Activated T-cell treated with anti-CD3 and anti-CD28 coated beads, Interleukin-2, amount 50 U/mL, for 24 hours (primary cell): ENCODE data around the gene CGB8.
"Not testable (repeated sequence)": the region's sequence is repeated elsewhere in the genome, so short reads cannot be mapped to it uniquely, and the experiment has no call there.

Experiments used
- DNase-seq: peaks from one replicate; pipeline ENCODE4 v3.0.0-alpha.2; 2020
- H3K27ac Mint-ChIP-seq: 2 replicates; pipeline ENCODE4 v1.8.0; 2020; ENCODE audit warnings: mild to moderate bottlenecking, mixed read lengths
- H3K27me3 Mint-ChIP-seq: 2 replicates; pipeline ENCODE4 v1.8.0; 2020; ENCODE audit warnings: mixed read lengths
- H3K36me3 Mint-ChIP-seq: 2 replicates; pipeline ENCODE4 v1.8.0; 2020; ENCODE audit warnings: low read depth, mixed read lengths
- H3K4me1 Mint-ChIP-seq: 2 replicates; pipeline ENCODE4 v1.8.0; 2020; ENCODE audit warnings: low read depth, mixed read lengths
- H3K4me3 Mint-ChIP-seq: 2 replicates; pipeline ENCODE4 v1.8.0; 2020; ENCODE audit warnings: mild to moderate bottlenecking, moderate library complexity, mixed read lengths
- H3K9me3 Mint-ChIP-seq: 2 replicates; pipeline ENCODE4 v1.8.0; 2020; ENCODE audit warnings: mixed read lengths

The CGB8 gene

GRCh38 chr19:49028686-49029085 lies 20.2 kb downstream of the CGB8 start:
- DNase-seq, H3K27me3 Mint-ChIP-seq, H3K36me3 Mint-ChIP-seq, H3K27ac Mint-ChIP-seq, H3K4me3 Mint-ChIP-seq, H3K9me3 Mint-ChIP-seq, H3K4me1 Mint-ChIP-seq: not testable (repeated sequence)

GRCh38 chr19:49025599-49025998 lies 23.3 kb downstream of the CGB8 start:
- H3K27me3 Mint-ChIP-seq, H3K27ac Mint-ChIP-seq, DNase-seq, H3K9me3 Mint-ChIP-seq, H3K36me3 Mint-ChIP-seq, H3K4me3 Mint-ChIP-seq: not testable (repeated sequence)
- H3K4me1 Mint-ChIP-seq = peaks cover 14% of the 10 kb centered on the region

- not testable (repeated sequence) for H3K27ac Mint-ChIP-seq, H3K36me3 Mint-ChIP-seq, H3K9me3 Mint-ChIP-seq, H3K4me3 Mint-ChIP-seq, DNase-seq, H3K27me3 Mint-ChIP-seq
- peaks cover 14% of the 10 kb centered on the region for H3K4me1 Mint-ChIP-seq
Observed at GRCh38 chr19:49025088-49025487, 23.8 kb downstream of the CGB8 start.

DNA sequence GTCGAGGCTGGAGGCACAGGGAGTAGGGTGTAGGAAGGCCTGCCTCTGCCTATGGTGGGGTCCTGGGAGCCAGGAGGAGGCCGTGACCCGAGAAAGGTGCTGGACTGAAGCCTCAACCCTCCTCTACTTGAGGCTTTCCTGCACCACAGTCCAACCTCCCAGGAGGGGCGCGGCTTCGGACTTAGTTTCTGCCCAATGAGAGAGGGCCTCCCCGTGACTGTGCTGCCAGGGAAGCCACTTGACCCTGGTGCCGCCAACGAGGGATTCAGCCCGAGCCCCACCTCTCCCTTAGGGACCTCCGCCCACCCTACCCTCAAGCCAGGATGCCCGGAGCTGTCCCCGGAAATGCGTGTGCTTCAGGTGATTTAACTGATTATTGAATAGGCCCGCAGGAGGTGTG lies 24.7 kb downstream of the CGB8 start, which contains the start of gene CGB3:
TSS of gene CGB3 (minus strand) at position 101 of the 400 bp plus-strand sequence. CDS start 362 bp downstream, outside the sequence.
- DNase-seq = not testable (repeated sequence)

GRCh38 chr19:49022116-49022515 lies 26.8 kb downstream of the CGB8 start:
- peaks cover 34% of the 10 kb centered on the region for H3K4me1 Mint-ChIP-seq
- peaks cover 12% of the 10 kb centered on the region for H3K27me3 Mint-ChIP-seq
- H3K9me3 Mint-ChIP-seq = no peaks in the 10 kb centered on the region
- no peak overlapping the region for H3K4me3 Mint-ChIP-seq
- DNase-seq = no peak
- peaks cover under 1% of the 10 kb centered on the region for H3K36me3 Mint-ChIP-seq
- H3K27ac Mint-ChIP-seq = no peak overlapping the region

More for the DNA sequence above, 24.7 kb downstream of the CGB8 start, which contains the start of gene CGB3:
- not testable (repeated sequence) for H3K4me3 Mint-ChIP-seq, H3K9me3 Mint-ChIP-seq, H3K27me3 Mint-ChIP-seq, H3K27ac Mint-ChIP-seq, H3K36me3 Mint-ChIP-seq
- H3K4me1 Mint-ChIP-seq = peaks cover 19% of the 10 kb centered on the region

DNA sequence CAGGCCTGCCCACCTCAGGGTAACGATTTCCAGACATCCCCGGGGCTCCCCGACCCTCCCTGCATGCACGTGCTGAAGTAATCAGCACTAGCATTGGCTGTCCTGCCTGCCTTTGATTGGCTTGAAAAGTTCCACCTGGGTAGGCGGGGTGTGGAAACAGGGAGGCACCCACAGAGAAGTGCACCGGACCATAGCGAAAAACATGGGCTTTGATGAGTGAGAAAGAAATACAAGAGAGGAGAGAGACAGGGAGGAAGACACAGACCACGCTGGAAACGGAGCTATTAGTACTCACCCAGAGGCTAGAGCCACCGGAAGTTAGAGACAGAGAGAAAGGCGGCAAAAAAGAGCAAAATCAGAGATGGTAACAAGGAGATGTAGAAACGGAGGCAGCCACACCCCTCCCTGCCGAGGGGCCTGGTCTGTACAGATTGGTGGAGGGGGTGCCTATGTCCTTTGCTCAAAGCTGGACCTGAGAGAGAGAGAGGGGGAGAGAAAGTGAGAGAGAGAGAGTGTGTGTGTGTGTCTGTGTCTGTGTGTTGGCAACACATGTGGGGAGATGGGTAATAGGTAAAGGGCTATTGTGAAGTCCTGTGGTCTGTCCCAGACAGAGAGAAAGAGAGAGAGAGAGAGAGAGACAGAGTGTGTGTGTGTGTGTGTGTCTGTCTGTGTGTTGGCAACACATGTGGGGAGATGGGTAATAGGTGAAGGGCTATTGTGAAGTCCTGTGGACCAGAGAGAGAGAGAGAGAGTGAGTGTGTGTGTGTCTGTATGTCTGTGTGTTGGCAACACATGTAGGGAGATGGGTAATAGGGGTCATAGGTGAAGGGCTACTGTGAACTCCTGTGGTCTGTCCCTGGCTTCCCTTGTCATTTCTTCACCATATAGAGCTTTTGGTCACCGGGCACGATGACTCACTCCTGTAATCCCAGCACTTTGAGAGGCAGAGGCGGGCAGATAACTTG lies 27.7 kb downstream of the CGB8 start:
- Mint-ChIP-seq H3K4me3 (no peak overlapping the region), H3K9me3 (no peaks in the 10 kb centered on the region), H3K36me3 (peaks cover 9% of the 10 kb centered on the region), H3K4me1 (peaks cover 34% of the 10 kb centered on the region), H3K27me3 (peaks cover 12% of the 10 kb centered on the region), H3K27ac (peak overlapping the region; percentile 7)
- DNase-seq = no peak

GRCh38 chr19:49020342-49020741 lies 28.6 kb downstream of the CGB8 start:
- DNase-seq = no peak
- Mint-ChIP-seq H3K27me3 (peaks cover 12% of the 10 kb centered on the region), H3K4me3 (no peak overlapping the region), H3K4me1 (peaks cover 34% of the 10 kb centered on the region), H3K27ac (no peak overlapping the region), H3K9me3 (no peaks in the 10 kb centered on the region), H3K36me3 (peaks cover 18% of the 10 kb centered on the region)

- Mint-ChIP-seq H3K36me3 (peaks cover 28% of the 10 kb centered on the region), H3K9me3 (no peaks in the 10 kb centered on the region), H3K4me3 (peak overlapping the region; percentile 74), H3K27me3 (peaks cover 12% of the 10 kb centered on the region), H3K4me1 (peaks cover 34% of the 10 kb centered on the region), H3K27ac (peak overlapping the region; percentile 73)
- peak; percentile 84 for DNase-seq
Observed at GRCh38 chr19:49019242-49019932, 29.5 kb downstream of the CGB8 start.

- H3K27ac Mint-ChIP-seq = peak overlapping the region; percentile 73
- DNase-seq = peak; percentile 54
- peaks cover 34% of the 10 kb centered on the region for H3K4me1 Mint-ChIP-seq
- peaks cover 12% of the 10 kb centered on the region for H3K27me3 Mint-ChIP-seq
- H3K4me3 Mint-ChIP-seq = peak overlapping the region; percentile 74
- H3K36me3 Mint-ChIP-seq = peaks cover 35% of the 10 kb centered on the region
- not testable (repeated sequence) for H3K9me3 Mint-ChIP-seq
Observed at GRCh38 chr19:49018388-49019241, 30.3 kb downstream of the CGB8 start.

GRCh38 chr19:49017666-49018351 lies 31.1 kb downstream of the CGB8 start:
- H3K36me3 Mint-ChIP-seq = peaks cover 42% of the 10 kb centered on the region
- H3K9me3 Mint-ChIP-seq = no peaks in the 10 kb centered on the region
- H3K4me1 Mint-ChIP-seq = peaks cover 34% of the 10 kb centered on the region
- peak overlapping the region; percentile 74 for H3K4me3 Mint-ChIP-seq
- H3K27me3 Mint-ChIP-seq = peaks cover 12% of the 10 kb centered on the region
- H3K27ac Mint-ChIP-seq = no peak overlapping the region
- peak; percentile 80 for DNase-seq

- H3K27ac Mint-ChIP-seq = no peak within 1 kb of the TSS
- peaks cover 12% of the 10 kb centered on the region for H3K27me3 Mint-ChIP-seq
- peaks cover 34% of the 10 kb centered on the region for H3K4me1 Mint-ChIP-seq
- DNase-seq = no peak
- peaks cover 49% of the 10 kb centered on the region for H3K36me3 Mint-ChIP-seq
- H3K4me3 Mint-ChIP-seq = peak within 1 kb of the TSS; percentile 74
- no peaks in the 10 kb centered on the region for H3K9me3 Mint-ChIP-seq
Observed at GRCh38 chr19:49017041-49017665, 31.8 kb downstream of the CGB8 start, which contains the start of gene LHB. TSS of gene LHB (minus strand) at chr19:49017091. CDS start at chr19:49017081, 10 bp downstream.

DNA sequence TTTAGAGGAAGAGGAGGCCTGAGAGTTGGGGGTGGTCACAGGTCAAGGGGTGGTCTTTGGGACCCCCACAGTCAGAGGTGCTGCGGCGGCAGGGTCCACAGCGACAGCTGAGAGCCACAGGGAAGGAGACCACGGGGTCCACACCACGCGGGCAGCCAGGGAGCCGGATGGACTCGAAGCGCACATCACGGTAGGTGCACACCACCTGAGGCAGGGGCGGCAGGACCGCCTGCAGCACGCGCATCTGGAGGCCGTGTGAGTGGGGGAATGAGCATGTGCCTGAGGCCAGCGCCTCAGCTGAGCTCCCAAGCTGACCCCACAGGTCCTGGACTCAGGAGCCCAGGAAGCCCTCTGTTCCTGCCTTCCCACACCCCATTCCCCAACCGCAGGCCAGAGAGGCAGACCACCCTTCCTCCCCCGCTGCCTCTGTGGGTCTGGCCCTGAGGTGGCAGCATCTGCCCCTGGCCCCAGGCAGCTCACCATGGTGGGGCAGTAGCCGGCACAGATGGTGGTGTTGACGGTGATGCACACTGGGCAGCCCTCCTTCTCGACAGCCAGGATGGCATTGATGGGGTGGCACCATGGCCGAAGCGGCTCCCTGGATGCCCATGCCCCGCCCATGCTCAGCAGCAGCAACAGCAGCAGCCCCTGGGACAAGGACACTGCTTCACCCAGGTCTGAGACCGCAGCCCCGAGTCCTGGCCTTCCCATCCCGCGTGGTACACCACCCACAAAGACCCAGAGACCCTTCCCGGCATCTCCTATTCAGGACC lies 32.7 kb downstream of the CGB8 start:
- peaks cover 26% of the 10 kb centered on the region for H3K4me1 Mint-ChIP-seq
- H3K4me3 Mint-ChIP-seq = no peak overlapping the region
- no peak overlapping the region for H3K27ac Mint-ChIP-seq
- no peak for DNase-seq
- H3K27me3 Mint-ChIP-seq = peaks cover 12% of the 10 kb centered on the region
- peaks cover 58% of the 10 kb centered on the region for H3K36me3 Mint-ChIP-seq
- H3K9me3 Mint-ChIP-seq = no peaks in the 10 kb centered on the region

DNA sequence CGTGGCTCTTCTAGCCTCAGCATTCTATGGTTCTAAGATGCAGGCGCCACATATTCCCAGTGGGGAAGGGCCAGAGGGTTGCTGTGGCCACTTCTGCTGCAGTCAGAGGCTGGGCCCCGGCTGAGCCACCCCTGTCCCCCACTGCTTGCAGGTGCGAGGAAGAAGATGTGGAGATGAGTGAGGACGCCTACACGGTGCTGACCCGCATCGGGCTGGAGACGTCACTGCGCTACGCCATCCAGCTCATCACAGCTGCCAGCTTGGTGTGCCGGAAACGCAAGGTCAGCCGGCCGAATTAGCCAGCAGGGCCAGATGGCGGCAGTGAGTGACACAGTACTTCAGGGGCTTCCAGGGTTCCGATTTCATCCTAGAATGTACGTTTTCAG lies 34.0 kb downstream of the CGB8 start:
- Mint-ChIP-seq H3K4me3 (no peak overlapping the region), H3K36me3 (peaks cover 72% of the 10 kb centered on the region)

More for the DNA sequence above, 34.0 kb downstream of the CGB8 start:
- H3K27ac Mint-ChIP-seq = no peak overlapping the region
- no peak for DNase-seq
- no peaks in the 10 kb centered on the region for H3K9me3 Mint-ChIP-seq
- peaks cover 20% of the 10 kb centered on the region for H3K4me1 Mint-ChIP-seq
- peaks cover 8% of the 10 kb centered on the region for H3K27me3 Mint-ChIP-seq
